Measurements from ENCODE around the gene BTG4.

- TF ChIP-seq, protein P1, sequence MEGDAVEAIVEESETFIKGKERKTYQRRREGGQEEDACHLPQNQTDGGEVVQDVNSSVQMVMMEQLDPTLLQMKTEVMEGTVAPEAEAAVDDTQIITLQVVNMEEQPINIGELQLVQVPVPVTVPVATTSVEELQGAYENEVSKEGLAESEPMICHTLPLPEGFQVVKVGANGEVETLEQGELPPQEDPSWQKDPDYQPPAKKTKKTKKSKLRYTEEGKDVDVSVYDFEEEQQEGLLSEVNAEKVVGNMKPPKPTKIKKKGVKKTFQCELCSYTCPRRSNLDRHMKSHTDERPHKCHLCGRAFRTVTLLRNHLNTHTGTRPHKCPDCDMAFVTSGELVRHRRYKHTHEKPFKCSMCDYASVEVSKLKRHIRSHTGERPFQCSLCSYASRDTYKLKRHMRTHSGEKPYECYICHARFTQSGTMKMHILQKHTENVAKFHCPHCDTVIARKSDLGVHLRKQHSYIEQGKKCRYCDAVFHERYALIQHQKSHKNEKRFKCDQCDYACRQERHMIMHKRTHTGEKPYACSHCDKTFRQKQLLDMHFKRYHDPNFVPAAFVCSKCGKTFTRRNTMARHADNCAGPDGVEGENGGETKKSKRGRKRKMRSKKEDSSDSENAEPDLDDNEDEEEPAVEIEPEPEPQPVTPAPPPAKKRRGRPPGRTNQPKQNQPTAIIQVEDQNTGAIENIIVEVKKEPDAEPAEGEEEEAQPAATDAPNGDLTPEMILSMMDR (IDR thresholded peaks at IDR 0.05; ENCODE audit: extremely low read depth in 1 of 2, insufficient read depth in 1 of 2, low read depth in 1 of 2, low read length in 2 of 2): no peak
- no peak for TF ChIP-seq EZH2 (IDR thresholded peaks at IDR 0.05; ENCODE audit: borderline replicate concordance, low read depth, low read length, severe bottlenecking)
- no peak for TF ChIP-seq GATA2 (IDR thresholded peaks at IDR 0.05; ENCODE audit: insufficient read depth, insufficient read length, low read depth, low read length)
- TF ChIP-seq POLR2A (IDR thresholded peaks at IDR 0.05; ENCODE audit: low read depth, low read length): no peak
- no peak for TF ChIP-seq JUN (IDR thresholded peaks at IDR 0.05; ENCODE audit: borderline replicate concordance, insufficient read depth, insufficient read length, low read depth)
- TF ChIP-seq POLR2AphosphoS5 (IDR thresholded peaks at IDR 0.05; ENCODE audit: insufficient read depth, low read depth, low read length): no peak
- no peak for TF ChIP-seq MAX (IDR thresholded peaks at IDR 0.05; ENCODE audit: insufficient read depth, insufficient read length)
These were observed 13.3 kb upstream of the BTG4 start for GRCh38 chr11:111525456-111525855.
